HG03457 (cell line): ENCODE measurements around the gene SLC5A10.

Experiments
- ATAC-seq: cut with Tn5 transposase; IDR thresholded peaks from one replicate; pipeline ENCODE4 v1.9.1; 2021; ENCODE audit warnings: moderate number of reproducible peaks; ENCODE audit not compliant: unreplicated experiment

SLC5A10 gene

DNA sequence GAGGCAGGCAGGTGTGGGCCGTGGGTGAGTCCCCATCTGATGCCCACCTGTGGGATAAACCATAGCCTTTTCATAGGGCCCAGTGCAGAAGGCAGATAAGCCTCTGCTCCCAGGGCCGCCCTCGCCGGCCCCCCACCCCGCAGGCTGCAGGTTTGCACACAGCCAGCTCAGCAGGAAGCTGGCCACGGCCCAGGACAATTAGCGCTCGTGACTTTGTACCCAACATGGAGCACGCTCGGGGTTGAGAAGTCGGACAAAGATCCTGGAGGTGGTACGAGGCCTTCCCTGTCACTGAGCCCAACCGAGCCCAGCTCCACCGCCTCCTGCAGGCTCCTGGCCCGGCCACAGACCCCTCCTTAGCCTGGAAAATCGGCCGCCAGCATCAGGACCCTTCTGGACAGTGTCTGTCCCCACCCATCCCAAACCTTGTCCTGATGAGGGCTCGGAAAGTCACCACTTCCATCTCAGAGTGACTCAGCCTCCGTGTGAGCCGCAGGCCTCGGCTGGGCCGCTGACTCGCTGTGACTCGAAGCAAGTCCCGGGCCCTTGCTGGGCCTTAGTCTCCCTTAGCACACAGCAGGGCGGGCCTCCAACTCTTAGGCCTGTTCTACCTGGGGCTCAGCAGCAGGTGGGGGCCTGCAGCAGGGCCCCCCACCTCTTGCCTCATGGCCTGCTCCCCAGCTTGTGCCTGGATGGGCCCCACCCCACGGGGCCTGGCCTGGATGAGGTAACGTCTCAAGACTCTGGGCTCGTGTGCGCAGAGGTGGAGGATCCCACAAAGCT is 29.9 kb downstream of the SLC5A10 start:
- ATAC-seq = no peak

GRCh38 chr17:18984273-18985114 is 32.5 kb downstream of the SLC5A10 start:
- no peak for ATAC-seq

DNA sequence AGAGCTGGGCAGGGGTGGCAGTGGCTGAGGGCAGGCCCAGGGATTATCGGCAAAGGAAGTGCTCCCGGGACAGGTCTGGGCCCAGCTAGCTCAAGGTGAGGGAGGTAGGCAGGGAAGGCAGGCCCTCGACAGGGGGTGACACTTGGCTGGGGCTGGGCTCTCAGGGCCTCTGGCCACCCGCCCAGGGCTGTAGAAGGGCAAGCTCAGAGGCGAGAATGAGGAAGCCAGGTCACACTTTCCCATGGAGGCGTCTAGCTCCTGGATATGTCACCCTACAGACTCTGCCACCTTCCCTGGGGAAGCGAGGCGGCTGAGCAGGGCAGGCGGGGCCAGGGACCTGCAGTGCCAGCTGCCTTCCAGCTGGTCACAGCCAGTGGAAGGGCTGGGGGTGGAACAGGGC is 33.5 kb downstream of the SLC5A10 start:
- ATAC-seq = no peak

DNA sequence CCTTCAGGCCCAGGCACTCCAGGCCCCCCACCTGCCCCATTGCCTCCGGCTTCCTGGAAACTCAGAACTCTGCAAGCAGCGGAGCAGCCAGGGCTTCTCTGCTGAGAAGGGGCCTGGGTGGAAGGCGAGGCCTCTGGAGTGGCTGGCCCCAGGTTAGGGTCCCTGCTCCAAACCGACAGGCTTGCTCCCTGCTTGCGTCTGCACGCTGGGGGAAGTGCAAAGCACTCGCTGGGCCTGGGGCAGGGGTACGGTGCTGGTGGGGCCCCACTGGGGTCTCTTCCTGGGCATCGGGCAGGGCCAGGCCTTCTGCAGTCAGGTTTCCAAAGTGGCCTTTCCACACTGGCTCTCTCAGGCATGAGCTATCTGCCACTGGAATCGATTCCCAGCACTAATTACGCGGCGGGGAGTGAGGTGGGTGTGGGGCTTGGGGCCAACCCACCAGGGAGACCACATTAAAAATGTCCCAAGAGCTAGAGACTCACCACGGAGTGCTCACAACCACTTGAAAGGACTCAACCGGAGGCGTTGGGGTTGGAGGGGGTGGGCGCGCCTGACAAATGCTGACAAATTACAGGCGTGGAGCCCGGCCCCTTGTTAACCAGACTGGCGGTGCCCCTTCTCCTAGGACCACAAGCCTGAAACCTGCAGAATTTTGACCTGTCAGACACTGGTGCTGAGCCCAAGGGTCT is 34.7 kb downstream of the SLC5A10 start:
- no peak for ATAC-seq

DNA sequence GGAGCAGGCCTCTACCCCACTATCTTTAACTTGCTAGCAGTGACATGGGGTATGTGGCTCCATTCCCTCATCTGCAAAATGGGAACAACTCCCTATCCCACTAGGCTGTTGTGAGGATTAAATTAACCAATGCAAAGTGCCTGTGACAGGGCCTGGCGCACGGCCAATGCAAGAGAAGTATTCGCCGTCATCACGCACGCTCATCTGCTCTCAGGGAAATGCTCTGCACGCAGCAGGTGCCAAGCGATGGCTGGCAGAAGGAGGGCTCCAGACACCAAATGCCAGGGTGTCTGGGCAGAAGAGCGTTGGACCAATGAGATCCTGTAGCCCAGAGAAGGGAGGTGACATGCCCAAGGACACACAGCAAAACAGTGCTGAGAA is 35.3 kb downstream of the SLC5A10 start:
- no peak for ATAC-seq

DNA sequence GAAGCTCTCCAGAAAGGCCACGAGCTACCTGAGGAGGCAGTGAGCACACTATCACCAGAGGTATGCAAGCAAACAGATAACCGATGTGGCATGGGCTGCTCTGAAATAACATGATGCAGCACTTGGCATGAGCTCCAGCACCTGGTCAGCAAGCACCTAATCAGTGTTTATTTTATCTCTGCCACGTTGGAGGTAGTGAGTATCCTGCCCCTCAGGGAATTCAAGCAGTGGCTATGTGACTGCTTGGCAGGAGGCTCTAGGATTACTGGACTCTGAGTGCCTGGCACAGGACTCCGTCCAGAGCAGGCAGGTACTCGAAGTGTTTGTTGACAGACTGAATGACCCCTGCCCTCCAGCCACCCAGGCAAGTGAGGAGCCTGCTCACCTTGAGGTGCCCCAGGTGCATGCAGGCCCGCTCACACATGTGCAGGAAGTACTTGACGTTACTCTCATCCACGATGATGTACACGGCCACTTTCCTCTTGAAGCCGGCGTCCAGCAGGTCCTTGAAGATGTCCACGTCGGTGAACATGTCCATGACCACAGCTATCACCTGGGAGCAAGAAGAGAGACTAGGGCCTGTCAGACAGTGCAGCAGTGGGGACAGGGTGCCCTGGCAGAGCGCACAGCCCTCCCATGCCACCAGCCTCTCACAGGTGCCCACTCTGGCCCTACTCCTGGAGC is 36.0 kb downstream of the SLC5A10 start:
- ATAC-seq = no peak

- ATAC-seq = no peak
Measured at GRCh38 chr17:18988546-18989173, 36.7 kb downstream of the SLC5A10 start.

GRCh38 chr17:18990331-18990730 is 38.4 kb downstream of the SLC5A10 start:
- ATAC-seq = no peak

DNA sequence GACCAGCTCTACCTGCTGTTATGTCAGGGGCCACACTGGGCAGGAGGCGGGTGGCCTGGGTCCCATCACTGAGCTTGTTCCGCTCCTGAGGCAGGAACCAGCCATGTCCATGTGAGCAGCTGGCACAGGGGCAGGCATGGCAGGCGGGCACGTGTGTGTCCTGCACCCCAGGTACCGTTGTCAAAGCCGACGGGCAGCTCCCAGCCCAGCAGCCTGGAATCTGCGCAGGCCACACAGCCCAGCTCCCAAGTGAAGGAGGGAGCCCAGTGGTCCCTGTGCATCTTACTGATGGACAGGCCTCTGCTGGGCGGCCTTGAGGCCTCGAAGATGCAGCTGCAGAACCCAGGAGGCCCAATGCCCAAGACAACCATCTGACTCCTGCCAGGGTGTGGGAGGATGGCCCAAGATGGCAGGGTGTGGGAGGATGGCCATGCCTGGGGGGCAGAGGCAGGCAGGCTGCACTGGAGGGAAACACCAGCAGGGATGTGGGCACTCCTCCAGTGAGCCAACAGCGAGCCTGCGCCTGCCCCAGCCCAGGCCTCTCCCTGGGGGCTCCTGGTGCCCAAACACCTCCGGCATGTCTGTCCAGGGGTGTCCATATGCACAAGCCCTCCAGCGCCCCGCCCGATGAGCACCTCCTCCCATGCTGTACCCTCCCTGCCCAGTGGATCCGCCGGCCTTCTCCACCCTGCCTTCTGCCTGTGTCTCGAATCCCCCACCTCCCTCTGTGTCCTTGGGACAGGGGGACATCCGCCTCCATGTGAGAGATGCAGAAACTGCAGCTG is 39.8 kb downstream of the SLC5A10 start:
- no peak for ATAC-seq

DNA sequence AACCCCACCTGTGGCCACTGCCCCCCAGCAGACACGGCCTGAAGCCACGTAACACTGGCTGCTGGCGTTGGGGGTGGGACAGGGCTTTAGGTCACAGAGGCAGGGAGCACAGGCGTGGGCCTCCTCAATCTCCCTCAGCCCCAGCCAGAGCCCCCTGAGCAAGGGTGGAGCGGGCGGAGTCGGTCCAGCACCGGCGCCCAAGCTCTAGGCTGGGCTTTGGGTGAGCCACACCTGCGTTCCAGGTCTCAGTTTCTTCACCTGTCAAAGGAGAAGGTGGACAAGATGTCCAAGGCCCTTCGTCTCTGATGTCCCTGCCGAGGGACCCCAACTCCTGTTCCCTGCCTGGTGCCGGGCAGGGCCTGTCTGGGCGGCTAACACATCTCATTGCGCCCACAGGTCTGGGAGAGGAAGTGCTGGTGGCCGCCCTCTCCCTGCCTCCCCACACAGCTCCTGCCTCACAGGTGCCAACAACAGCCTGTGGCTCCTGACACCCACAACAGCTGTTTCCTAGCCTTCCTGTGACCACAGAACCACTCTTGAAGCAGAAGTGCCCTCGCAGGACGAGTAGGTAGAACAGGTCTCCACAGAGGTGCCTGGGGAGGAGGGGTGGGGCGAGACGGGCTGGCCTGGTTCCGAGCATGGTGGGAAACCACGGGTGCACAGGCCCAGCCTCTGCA is 40.6 kb downstream of the SLC5A10 start:
- no peak for ATAC-seq

- ATAC-seq = no peak
Measured at GRCh38 chr17:18993905-18994526, 42.1 kb downstream of the SLC5A10 start.

- no peak for ATAC-seq
Measured at GRCh38 chr17:18994631-18995030, 42.7 kb downstream of the SLC5A10 start.

- ATAC-seq = no peak
Measured at GRCh38 chr17:18995220-18995619, 43.3 kb downstream of the SLC5A10 start.

GRCh38 chr17:18996458-18996857 is 44.5 kb downstream of the SLC5A10 start:
- no peak for ATAC-seq

DNA sequence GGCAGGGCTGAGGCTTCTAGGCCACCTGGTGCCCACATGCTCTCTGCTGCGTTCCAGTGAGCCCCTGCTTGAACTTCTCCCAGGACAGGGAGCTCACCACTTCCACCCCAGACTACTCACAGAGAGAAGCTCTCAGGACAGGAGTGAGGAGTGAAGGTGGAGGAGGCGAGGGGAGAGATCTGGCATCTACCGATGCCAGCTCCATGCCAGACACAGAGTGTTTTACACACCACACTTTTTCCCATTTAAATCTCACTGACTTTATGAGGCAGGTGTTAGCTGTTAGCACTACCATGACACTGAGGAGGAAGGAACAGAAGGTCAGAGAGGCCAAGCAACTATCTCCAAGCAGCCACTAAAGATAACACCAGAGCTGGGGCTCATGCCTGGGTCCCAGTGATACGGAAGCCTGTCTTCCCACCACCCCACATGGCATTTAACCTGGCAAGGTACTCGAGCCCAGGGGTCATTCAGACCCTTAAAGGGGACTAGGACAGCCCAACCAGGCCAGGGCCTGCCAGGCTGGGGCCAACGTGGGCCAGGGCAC is 45.8 kb downstream of the SLC5A10 start:
- ATAC-seq = no peak

DNA sequence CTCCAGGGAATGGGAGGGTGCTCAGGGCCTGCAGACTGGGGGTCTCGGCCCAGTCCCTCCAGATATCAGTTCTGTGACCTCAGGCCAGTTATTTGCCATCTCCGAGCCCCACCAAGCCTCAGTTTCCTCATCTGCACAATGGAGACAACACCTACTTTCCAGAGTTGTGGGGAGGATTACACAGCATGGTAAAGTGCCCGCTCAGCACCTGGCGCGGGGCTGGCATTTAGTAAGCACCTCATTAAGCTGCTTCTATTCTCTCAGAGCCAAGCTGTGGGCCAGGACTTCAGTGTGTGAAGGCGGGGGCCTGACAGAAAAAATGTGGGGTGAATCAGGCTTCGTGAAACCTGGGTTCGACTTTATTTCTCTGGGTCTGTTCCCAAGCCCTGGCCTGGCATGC is 47.4 kb downstream of the SLC5A10 start:
- ATAC-seq = no peak

- no peak for ATAC-seq
Measured at GRCh38 chr17:18999911-19000310, 47.9 kb downstream of the SLC5A10 start.

DNA sequence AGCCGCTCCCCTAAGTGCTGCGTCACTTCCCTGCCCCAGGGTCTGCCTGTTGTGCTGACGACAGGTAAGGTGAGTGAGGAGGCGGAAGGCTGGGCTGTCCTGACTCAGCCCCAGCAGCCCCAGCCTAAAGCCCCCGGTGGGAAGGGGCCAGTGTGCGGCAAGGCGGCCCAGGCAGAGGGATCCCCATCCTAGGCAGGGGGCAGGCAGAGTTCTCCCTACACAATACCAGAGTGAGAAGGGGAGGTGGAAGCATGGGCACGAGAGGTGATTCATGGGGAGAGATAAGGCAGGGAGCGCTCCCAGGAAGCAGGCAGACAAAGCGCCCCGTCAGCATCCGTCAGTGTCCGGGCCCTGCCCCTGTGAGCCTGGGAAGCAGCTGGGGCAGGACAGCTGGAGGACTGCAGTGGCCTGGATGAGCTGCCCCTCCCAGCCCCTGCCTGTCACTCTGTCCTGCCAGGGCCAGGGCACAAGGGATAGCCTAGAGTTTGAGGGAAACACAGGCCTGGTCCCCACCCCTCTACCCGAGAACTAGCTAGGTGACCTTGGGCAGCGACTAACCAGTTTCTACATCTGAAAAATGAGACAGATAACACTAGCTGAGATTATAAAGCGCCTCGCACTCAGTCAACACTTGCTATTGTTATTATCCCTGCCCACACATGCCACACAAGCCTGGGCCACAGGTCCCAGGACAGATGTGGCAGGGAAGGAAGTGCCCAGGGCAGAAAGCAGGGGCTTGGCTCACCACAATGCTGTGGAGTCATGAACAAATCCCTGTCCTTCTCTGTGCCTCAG is 48.8 kb downstream of the SLC5A10 start:
- ATAC-seq = no peak
